Measurements from ENCODE around the gene TECRL. TPM values are rescaled to one million over a fixed set of nuclear protein-coding genes. Genes with fewer than 3 reads are reported as not detected.

Gene TECRL
- total and polyA plus RNA-seq, 8 donors, result 0.12 to 0.55 TPM; not detected in 6

GRCh38 chr4:64361399-64361740, 47.9 kb downstream of the TECRL start:
- Histone ChIP-seq H3K4me1 (no peaks in the 10 kb centered on the region), H3K27me3 (no peaks in the 10 kb centered on the region), H3K9me3 (peaks cover 0 to 13% (median 0%) of the 10 kb centered on the region in 4 donors), H3K4me3 (no peak overlapping the region), H3K36me3 (no peaks in the 10 kb centered on the region), H3K27ac (no peak overlapping the region)
- no peak for DNase-seq
- intact Hi-C loops (cut with DNase I; ENCODE audit: low total_unique reads), result no loop called here
- TF ChIP-seq EP300 (IDR thresholded peaks at IDR 0.05) (no peak), POLR2AphosphoS5 (IDR thresholded peaks at IDR 0.05) (no peak), POLR2A (IDR thresholded peaks at IDR 0.05) (no peak)
- TF ChIP-seq, protein P1, sequence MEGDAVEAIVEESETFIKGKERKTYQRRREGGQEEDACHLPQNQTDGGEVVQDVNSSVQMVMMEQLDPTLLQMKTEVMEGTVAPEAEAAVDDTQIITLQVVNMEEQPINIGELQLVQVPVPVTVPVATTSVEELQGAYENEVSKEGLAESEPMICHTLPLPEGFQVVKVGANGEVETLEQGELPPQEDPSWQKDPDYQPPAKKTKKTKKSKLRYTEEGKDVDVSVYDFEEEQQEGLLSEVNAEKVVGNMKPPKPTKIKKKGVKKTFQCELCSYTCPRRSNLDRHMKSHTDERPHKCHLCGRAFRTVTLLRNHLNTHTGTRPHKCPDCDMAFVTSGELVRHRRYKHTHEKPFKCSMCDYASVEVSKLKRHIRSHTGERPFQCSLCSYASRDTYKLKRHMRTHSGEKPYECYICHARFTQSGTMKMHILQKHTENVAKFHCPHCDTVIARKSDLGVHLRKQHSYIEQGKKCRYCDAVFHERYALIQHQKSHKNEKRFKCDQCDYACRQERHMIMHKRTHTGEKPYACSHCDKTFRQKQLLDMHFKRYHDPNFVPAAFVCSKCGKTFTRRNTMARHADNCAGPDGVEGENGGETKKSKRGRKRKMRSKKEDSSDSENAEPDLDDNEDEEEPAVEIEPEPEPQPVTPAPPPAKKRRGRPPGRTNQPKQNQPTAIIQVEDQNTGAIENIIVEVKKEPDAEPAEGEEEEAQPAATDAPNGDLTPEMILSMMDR (IDR thresholded peaks at IDR 0.05), result no peak

DNA sequence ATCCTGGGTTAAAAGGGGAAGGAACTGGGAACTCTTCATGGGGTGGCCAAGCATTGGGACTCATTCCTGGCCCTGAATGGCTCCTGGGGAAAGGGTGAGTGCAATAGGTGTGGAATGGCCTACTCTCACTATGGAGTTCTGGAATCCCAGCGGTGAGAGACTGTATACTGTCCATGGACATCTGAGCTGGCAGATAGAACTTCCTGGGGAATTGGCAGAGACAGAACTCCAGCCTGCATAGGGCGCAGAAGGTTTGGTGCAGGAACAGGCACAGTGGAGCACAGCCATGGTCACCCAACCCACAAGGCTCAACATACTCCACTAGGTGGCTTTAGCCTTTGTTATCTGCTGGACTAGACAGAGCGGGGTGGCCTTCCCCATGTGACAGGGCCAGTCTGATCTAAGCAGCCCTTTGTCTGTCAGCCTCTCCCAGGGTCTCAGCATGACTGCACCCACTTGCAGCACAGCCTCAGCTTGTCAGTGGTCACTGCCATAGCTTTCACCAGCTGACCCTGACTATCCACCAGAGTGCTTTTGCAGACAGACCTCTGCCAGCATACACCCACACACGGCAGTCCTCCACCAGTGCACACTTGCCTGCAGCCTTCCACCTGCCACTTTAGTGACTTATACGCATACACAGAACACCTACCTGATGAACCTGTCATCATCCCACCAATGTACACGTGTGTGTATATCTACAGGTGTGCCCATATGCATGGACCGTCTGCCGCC, 48.4 kb downstream of the TECRL start:
- intact Hi-C loops (cut with DNase I; ENCODE audit: low total_unique reads), result no loop called here
- H3K4me1 ChIP-seq, result no peaks in the 10 kb centered on the region
- no peaks in the 10 kb centered on the region for H3K36me3 ChIP-seq
- no peak for TF ChIP-seq EP300 (IDR thresholded peaks at IDR 0.05)
- TF ChIP-seq POLR2A (IDR thresholded peaks at IDR 0.05), result no peak
- TF ChIP-seq, protein P1 (IDR thresholded peaks at IDR 0.05), result no peak
- no peak for TF ChIP-seq POLR2AphosphoS5 (IDR thresholded peaks at IDR 0.05)
- H3K4me3 ChIP-seq, result no peak overlapping the region
- no peak for DNase-seq
- no peaks in the 10 kb centered on the region for H3K27me3 ChIP-seq
- peaks cover 0 to 13% (median 0%) of the 10 kb centered on the region in 4 donors for H3K9me3 ChIP-seq
- no peak overlapping the region for H3K27ac ChIP-seq
- WGBS, 5 donors, result 90 to 94% (median 92%) methylated on average over 7 to 8 of the region's 8 CpGs

DNA sequence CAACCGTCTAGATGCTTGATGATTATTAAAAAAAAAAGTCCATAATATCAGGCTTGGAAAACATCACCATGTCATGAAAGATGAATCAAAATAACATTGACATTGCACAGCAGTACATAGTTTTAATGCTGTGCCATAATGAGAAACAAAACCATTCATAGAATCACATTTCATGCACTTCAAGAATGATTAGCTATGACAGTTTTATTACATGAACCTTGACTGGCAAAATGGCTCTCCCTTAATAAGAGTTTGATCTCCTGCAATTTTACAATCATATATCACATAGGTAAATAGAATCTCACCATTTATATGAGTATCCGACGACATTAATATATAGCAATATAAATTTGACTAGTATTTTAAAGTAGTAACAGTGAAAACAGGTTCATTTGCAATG, 49.8 kb downstream of the TECRL start:
- H3K27me3 ChIP-seq, result no peaks in the 10 kb centered on the region
- H3K4me3 ChIP-seq, result no peak overlapping the region
- WGBS, 5 donors, result 81 to 94% (median 87%) methylated on average over 3 of the region's 3 CpGs
- TF ChIP-seq, protein P1 (IDR thresholded peaks at IDR 0.05), result no peak
- TF ChIP-seq EP300 (IDR thresholded peaks at IDR 0.05) (no peak), POLR2AphosphoS5 (IDR thresholded peaks at IDR 0.05) (no peak), POLR2A (IDR thresholded peaks at IDR 0.05) (no peak)
- intact Hi-C loops (cut with DNase I; ENCODE audit: low total_unique reads), result no loop called here
- no peaks in the 10 kb centered on the region for H3K4me1 ChIP-seq
- H3K36me3 ChIP-seq, result no peaks in the 10 kb centered on the region
- DNase-seq, result no peak
- peaks cover 0 to 13% (median 0%) of the 10 kb centered on the region in 4 donors for H3K9me3 ChIP-seq
- no peak overlapping the region for H3K27ac ChIP-seq

DNA sequence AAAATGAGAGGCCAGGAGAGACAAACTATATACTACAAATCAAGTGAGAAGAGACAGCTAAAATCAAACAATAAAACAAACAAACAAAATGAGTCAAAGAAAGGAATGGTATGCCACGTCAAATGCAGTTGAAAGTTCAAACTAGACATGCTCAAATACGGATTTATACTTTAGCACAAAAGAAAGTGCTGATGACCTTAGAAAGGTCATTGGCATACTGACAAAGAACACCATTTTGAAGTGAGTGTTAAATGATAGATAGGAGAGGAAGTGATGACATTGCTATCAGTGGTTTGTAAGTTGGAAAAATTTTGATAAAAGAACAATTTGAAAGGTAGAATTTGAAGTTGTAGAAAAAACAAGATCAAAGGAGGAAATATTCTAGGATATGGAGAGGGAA, 55.3 kb downstream of the TECRL start:
- intact Hi-C loops (cut with DNase I; ENCODE audit: low total_unique reads), result no loop called here
- Histone ChIP-seq H3K27me3 (no peaks in the 10 kb centered on the region), H3K4me1 (no peaks in the 10 kb centered on the region), H3K27ac (no peak overlapping the region), H3K4me3 (no peak overlapping the region), H3K9me3 (no peaks in the 10 kb centered on the region), H3K36me3 (no peaks in the 10 kb centered on the region)
- DNase-seq, result no peak
- 18 to 47% (median 34%) methylated on average over 2 of the region's 2 CpGs for WGBS, 5 donors
- no peak for TF ChIP-seq POLR2A (IDR thresholded peaks at IDR 0.05)
- no peak for TF ChIP-seq EP300 (IDR thresholded peaks at IDR 0.05)
- no peak for TF ChIP-seq POLR2AphosphoS5 (IDR thresholded peaks at IDR 0.05)
- TF ChIP-seq, protein P1 (IDR thresholded peaks at IDR 0.05), result no peak

Data from stomach (tissue), 9 donors.